GM12872 (cell line): ENCODE measurements around the gene APOBEC3B.

Experiments
- CTCF ChIP-seq: IDR thresholded peaks from 3 replicates; pipeline ENCODE4 v1.5.1; 2011; ENCODE audit warnings: low read depth, mild to moderate bottlenecking, low read length, moderate library complexity; ENCODE audit not compliant: insufficient read depth

APOBEC3B gene

GRCh38 chr22:38966380-38966702, 15.8 kb upstream of the APOBEC3B start:
- no peak for TF ChIP-seq CTCF

- TF ChIP-seq CTCF = no peak
Observed at GRCh38 chr22:38966942-38967341, 15.2 kb upstream of the APOBEC3B start.

DNA sequence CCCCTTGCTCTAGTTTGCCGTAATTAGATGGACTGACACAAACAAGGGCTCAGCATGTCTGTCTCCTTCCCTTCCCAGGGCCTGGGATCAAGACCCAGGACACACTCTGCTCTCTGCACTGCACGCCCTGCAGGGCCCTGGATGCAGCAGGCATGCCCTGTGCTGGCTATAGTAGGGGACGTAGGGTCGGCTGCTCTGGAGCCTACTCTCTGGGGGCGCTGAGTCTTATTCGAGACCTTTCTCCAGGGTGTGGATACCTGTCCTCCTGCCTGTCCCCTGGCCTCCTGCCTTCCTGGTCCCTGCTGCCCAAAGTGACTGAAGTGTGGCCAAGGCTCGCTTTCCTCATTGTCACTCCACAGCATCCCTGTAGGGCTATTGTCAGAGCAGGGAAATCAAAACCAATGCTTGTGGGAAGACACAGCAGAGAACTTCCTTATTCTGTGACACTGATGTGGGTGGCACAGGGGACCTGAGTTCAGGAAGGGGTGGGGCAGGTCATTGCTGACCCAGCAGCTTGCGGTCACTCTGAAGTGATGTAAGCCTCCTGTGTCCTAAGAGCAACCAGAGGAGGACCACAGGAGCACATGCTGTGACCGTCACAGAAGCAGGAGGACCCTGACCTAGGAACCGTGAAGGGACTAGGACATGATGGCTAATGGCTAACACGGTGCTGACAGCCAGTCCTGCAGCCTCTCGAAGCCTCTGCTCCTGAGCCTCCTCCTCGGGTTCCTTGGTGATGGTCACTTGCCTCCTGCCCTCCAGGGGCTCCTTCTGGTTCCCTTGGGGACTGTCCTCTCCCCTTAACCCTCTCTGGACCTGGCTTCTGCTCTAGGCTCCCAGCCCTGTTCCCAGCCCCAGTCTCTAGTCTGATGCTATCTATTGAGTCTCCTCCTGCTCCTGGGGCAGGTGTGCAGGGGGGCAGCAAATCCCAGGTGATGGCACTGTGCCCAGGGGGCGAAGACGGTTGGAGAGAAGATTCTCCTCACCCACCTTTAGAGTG, 14.4 kb upstream of the APOBEC3B start:
- TF ChIP-seq CTCF = no peak

- no peak for TF ChIP-seq CTCF
Observed at GRCh38 chr22:38968801-38969200, 13.3 kb upstream of the APOBEC3B start.

DNA sequence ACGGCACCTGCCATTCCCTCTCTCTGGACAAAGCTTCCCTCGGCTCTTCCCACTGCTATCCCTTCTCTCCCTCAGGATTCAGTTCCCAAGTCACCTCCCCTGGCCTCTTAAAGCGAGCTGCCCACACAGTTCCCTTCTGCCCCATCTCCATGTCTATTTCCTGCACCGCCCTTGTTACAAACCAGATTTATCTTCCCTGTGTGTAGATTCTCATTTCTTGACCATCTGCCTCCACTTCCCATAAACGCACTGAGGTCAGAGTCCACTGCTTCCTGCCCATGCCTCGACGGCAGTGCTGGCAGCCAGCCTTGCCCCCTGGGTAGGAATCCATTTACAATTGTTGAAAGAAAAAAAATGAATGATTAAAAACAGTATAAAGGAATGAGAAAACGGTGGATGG, 11.6 kb upstream of the APOBEC3B start:
- no peak for TF ChIP-seq CTCF

GRCh38 chr22:38971202-38971601, 10.9 kb upstream of the APOBEC3B start:
- TF ChIP-seq CTCF = no peak

DNA sequence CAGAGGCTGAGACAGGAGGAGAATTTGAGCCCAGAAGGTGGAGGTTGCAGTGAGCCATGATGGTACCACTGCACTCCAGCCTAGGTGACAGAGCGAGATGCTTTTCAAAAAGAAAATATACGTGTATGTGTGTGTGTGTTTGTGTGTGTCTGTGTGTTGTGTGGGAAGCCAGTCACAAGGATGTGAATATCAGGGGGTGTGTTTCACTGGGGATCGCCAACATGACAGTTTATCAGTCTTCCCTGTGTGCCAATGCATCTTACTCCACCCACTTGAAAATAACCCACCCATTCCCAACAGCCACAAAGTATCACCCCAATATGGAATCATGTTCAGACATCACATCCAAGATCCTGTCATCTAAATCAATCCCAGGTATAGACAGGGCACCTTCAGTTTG, 10.4 kb upstream of the APOBEC3B start:
- no peak for TF ChIP-seq CTCF

GRCh38 chr22:38972558-38972957, 9.6 kb upstream of the APOBEC3B start:
- no peak for TF ChIP-seq CTCF
